GM19035 (cell line): Measurements from ENCODE around the gene TP73.

Experiments
- ATAC-seq: cut with Tn5 transposase; IDR thresholded peaks from one replicate; pipeline ENCODE4 v1.9.1; 2021; ENCODE audit not compliant: unreplicated experiment

Gene TP73

GRCh38 chr1:3651930-3652547 lies at the start of gene TP73:
TP73 (plus strand) TSS chr1:3652516; CDS start chr1:3682366, 29,850 bp downstream.
- ATAC-seq, result peak; percentile 31

- no peak for ATAC-seq
Observed at GRCh38 chr1:3603156-3603555, 49.2 kb upstream of the TP73 start.

DNA sequence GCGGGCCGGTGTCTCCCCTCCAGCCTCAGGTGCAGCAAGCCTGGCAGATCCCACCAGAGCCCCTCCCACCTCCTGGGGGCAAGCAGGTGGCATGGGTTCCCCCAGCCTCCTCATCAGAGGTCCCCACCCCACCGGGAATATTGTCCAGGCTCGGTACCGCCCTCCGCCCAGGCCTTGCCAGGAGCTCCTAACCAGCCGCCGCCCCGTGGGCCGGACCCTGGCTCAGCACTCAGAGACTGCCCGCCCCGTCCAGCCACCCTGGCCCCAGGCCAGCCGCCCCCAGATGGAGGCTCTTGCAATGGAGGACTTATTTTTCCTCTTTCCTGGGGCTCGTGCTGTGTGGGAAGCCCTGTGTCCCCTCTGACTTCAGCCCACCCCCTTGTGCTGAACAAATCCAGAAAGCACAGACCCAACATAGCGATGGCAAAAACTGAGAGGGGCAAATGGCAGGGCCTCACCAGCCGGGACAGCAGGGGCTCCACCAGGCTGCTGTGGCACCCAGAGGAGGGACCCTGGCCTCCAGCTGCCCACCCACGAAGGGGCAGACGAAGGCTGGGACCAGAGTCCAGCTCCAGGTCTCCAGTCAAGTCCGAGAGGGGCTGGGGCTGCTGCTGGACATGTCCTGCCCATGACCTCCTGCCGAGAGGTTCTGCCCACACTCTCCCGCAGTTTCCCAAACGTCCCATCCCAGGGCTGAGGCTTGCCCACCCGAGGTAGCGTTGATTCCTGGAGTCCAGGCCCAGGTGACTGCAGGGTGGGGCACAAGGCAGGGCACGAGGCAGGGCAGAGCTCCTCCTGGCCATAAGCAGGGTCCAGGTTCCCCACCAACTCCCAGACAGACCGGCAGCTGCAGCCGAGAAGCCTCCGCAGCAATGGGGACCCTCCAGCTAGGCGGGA lies 48.5 kb upstream of the TP73 start:
- ATAC-seq, result no peak

DNA sequence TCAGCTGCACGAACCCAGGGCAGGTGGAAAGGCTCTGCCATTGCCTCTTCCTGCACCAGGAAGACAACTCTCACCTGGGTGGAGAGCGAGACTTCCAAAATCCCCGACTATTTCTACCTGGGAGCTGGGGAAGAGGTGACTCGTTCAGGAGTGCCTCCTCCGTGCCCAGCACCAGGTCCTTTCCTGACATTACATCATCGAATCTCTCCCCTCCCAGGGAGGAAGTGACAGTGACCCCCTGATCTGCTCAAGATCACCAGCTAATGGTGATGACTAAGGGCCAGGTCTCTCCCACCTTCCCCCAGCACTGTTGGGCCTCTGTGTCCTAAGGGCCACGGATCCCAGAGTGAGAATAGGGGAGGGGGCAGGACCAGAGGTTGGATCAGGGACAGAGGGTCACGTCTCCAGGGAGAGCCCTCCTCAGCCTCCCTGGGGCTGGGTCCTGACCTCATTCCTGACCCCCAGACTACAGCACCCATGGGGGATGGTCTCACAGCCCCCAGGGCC lies 47.8 kb upstream of the TP73 start:
- no peak for ATAC-seq

DNA sequence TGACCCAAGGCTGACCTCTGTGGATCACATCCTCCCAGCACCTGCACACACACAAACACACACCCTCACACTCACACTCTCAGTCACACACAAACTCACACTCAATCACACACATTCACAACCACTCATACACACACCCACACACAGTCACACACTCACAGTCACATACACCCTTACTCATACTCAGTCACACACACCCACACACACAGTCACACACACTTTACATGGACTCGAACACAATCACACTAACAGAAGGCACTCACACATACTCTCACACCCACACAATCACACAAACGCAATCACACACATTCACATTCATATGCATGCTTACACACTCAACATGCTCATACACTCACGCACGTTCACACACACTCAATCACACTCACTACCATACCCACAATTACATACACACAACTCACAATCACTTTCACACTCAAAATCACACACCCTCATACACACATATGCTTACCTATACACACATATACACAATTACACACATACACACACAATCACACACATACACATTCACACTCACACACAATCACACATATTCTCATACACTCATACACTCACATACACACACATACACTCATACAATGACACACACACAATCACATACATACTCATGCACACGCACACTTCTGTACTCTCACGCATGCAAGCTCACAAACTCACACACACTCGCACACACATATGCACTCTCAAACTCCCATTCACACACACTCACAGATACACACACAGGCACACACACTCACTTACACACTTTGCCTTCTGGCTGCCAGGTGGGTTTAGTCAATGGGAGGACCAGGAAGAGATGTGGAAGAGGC lies 47.1 kb upstream of the TP73 start:
- no peak for ATAC-seq

DNA sequence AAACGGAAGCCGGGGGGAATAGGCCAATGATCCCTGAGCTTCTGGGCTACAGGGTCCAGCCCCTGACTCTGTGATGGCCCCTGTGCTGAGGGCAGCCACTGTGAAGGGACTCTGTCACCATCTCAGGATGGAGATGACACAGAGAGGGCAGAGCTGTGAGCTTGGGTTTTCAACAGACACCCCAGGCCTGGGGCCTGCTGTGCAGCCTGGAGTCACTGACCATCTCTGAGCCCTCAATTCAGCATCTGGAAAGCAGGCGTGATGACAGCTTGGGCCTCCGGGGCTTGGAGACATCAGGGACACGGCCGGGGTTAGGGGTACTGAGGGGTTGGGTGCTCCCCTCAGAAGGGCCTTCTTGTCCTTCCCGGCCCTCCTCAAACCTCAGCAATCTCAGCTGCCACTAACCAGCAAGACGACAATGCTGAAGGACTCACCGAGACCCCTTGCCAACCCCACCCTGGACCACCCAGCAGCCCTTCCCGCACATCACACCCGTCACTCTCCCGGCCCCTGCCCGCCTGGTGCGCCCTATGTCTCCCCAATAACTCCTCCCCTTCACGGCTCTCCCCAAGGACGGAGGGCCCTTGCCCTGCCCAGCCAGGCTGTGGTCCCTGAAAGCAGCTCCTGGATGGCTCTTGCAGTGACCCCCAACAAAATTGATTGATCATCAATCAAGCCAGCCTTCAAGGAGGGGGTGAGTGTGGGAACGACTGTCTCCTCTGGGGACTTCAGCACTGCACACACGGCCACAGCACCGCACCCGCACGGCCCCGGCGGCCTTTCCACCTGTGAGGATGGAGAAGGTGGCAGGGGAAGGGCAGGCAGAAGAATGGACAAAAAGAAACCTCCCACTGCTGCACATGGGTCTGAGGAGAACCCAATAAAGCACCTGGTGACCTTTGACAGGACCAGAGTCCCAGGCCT lies 45.3 kb upstream of the TP73 start:
- no peak for ATAC-seq

- no peak for ATAC-seq
Observed at GRCh38 chr1:3607703-3608065, 44.6 kb upstream of the TP73 start.

DNA sequence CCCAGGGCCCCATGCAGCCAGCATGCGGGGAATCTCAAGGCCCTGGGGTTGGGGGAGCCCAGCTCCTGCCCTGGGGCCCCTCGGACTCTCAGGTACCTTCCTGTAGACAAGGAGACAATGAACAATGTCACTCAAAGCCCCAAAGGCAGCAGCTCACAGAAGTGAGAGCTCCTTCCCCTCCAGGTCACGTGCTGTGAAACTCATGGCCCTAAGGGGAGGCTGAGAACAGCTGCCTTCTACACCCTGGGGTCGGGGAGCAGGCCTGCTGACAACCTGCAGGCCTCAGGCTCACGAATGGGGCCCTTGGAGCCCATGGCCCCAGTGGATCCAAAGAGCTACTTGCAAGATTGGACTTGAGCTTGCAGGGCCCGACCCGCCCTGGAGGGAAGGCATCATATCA lies 44.2 kb upstream of the TP73 start:
- ATAC-seq, result no peak

DNA sequence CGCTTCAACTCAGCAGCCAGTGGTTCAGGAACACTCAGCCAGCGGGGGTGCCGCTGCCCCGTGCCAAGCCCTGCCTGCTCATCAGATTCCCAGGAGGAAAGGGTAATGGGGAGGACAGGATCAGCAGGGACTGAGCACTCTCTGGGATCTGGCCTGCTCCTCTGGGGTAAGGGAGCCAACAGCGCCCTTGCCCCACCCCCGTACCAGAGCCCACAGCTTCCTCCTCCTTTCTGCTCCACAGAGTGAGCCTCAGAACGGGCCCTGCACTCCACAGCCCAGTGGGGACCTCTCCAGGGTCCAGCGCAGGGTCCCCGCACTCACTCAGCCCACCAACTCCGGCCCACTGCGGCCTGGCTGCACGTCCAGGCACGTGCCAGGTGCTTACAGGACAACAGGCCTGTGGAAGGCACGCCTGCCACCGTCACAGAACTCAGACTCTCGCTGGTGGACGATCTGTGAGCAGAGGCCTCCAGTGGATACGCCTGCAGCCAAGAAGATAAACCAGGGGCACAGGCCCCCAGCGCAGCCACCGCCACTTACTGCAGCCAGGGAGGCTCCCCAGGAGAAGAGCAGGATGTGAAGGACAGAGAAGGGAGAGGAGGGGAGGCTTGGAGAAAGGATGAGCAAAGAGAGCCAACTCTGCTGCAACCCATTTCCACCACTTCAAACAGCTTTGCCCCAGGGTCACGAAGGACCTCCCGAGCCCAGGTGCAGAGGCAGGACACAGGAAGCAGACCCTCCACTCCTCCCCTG lies 43.1 kb upstream of the TP73 start:
- ATAC-seq, result no peak

DNA sequence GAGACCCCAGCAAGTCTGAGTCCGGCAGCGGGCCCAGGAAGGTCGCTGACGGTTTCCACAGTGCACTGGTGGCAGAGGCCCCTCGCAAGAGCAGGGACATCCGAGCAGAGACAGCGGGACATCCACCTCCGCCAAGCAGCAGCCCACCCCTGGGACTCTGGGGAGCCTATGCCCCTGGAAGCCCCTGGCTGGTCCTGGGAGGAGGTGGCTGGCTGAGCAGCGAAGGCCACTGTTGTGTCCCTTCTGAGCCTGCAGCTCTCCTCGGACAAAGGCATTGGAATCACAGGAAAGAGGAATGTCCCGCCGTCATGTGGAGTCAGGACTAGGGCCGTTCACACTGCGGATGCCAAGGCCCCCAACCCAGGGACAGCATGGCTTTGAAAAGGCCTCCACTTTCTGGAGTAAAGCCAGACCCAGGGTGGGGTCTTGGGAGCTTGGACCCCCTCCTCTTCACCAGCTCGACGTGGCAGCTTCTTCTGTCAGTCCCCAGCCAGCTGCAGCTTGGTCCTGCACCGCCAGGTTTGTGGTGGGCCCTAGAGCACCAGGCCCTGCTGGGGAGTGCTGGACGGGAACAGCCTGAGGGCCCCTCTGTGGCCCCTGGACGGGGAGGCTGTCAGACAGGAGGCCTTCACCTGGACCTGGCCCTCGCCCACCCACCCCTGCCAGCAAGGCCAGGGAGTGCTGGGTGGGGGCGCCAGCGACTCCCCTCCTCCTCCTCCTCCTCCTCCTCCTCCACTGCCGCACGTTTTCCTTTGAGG lies 42.4 kb upstream of the TP73 start:
- ATAC-seq, result no peak

DNA sequence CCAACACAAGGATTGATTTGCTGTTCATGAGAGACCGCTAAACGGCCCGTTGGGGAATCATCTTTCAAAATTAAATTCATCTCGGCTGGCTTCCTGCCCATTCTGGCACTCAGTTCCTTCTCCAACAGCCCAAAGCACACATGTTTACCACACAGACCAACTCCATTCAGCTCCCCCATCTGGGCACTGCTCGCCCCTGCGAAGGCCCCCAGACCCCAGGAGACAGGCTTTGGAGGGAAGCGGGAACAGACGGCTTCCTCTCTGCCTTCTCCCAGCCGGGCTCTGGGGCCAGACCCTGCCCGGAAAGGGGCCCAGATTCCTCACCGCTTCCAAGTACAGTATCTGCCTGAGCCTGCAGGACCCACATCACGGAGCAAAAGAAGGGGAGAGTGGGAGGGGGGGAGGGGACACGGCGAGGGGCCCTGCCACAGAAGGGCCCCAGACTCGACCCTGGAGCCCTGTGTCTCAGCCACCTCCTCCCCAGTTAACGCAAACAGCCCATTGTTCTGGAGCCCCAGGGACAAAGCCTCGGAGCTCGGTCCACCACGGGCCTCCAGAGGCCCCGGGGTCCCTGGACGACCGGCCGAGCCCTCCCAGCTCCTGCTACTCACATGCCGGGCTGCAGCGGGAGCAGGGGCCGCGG lies 41.7 kb upstream of the TP73 start:
- ATAC-seq, result no peak

- ATAC-seq, result no peak
Observed at GRCh38 chr1:3611170-3612019, 40.9 kb upstream of the TP73 start, which contains the start of gene MEGF6. MEGF6 (minus strand) TSS chr1:3611508; CDS start chr1:3611268, 240 bp downstream.

DNA sequence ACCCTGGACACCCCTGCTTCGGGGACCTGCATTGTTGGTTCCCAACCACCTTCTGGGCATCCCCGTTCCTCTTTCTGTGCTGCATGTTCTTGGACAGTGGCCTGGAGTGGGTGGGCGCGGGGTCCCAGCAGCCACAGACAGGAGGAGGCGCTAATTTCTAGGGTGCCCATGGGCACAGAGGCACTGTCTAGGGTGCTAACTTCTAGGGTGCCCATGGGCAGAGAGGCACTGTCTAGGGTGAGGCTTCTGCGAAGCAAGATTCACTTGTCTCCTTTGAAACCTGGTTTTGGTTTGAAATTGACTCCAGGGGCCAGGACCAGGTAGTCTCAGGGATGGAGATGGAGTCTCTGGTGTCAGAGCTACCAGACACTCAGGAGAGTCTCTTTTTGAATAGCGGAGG lies 40.2 kb upstream of the TP73 start:
- no peak for ATAC-seq

GRCh38 chr1:3614755-3615742 lies 37.3 kb upstream of the TP73 start:
- no peak for ATAC-seq

DNA sequence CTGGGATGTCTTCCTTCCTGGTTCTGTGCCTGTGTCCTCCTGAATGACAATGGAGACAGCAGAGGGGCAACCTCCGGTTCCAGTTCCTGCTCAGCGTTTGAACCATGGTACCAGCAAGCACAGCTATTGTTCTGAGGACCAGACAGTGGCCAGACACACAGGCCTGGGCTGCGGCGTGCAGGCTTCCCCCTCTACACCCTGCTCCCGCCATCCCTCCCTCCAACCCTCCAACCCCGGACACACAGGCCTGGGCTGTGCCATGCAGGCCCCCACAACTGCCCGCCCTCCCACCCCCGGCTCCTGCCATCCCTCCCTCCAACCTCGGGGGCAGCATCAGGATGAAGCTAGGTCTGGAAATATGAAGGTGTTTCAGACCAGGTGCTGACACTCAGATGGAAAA lies 35.5 kb upstream of the TP73 start:
- no peak for ATAC-seq

DNA sequence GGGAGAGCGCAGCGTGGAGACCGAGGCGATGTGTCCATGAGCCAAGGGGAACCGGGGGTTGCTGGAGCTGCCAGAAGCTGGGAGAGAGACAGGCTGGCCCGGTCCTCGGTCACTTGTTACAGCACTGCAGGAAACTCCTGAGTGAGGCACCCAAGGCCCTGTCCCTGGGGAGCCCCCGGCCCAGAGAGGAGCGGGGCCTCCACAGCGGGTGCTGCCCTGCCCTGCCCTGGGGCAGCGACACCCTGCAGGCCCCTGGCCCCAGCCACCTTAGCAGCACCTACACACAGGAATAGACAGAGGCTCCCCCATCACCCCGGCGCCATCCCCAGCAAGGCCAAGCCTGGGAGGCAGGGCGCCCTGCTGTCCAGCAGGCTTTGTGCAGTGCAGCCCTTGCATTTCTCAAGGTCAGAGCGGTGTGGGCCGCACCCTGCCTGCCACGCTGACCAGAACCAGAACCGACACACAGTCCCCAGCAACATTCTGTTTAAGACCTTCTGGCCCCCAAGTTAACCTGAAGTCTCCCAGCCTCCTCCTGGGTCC lies 34.4 kb upstream of the TP73 start:
- ATAC-seq, result no peak
